NCI-H2196 (cell line): ENCODE measurements around the gene FBXO9.

Experiments
- DNase-seq: peaks from one replicate; lab custom pipeline; 2025; ENCODE audit not compliant: unreplicated experiment; lab: John Stamatoyannopoulos, UW

Gene FBXO9

GRCh38 chr6:53086302-53086701 is 21.1 kb downstream of the FBXO9 start:
- no peak for DNase-seq

GRCh38 chr6:53089948-53090347 is 24.7 kb downstream of the FBXO9 start:
- no peak for DNase-seq

- DNase-seq: no peak
These were observed 25.4 kb downstream of the FBXO9 start for GRCh38 chr6:53090576-53090975.

- no peak for DNase-seq
These were observed 30.1 kb downstream of the FBXO9 start for GRCh38 chr6:53095270-53095669.

- DNase-seq: no peak
These were observed 30.5 kb downstream of the FBXO9 start for GRCh38 chr6:53095716-53096115.

- DNase-seq: no peak
These were observed 35.4 kb downstream of the FBXO9 start for GRCh38 chr6:53100561-53100960.

GRCh38 chr6:53101006-53101405 is 35.8 kb downstream of the FBXO9 start:
- DNase-seq: no peak

GRCh38 chr6:53103993-53104675 is 38.9 kb downstream of the FBXO9 start:
- DNase-seq: peak; percentile 22

GRCh38 chr6:53104916-53105315 is 39.7 kb downstream of the FBXO9 start:
- no peak for DNase-seq

GRCh38 chr6:53107091-53107490 is 41.9 kb downstream of the FBXO9 start:
- DNase-seq: no peak

- no peak for DNase-seq
These were observed 44.4 kb downstream of the FBXO9 start for GRCh38 chr6:53109612-53110011.

GRCh38 chr6:53111865-53112264 is 46.7 kb downstream of the FBXO9 start:
- DNase-seq: no peak

- peak; percentile 60 for DNase-seq
These were observed 47.2 kb downstream of the FBXO9 start for GRCh38 chr6:53112404-53112803.

GRCh38 chr6:53112871-53113270 is 47.7 kb downstream of the FBXO9 start:
- DNase-seq: peak; percentile 8

- DNase-seq: no peak
These were observed 48.5 kb downstream of the FBXO9 start for GRCh38 chr6:53113742-53114141.

GRCh38 chr6:53115113-53115512 is 49.9 kb downstream of the FBXO9 start:
- no peak for DNase-seq

GRCh38 chr6:53115741-53116140 is 50.5 kb downstream of the FBXO9 start:
- DNase-seq: no peak

- no peak for DNase-seq
These were observed 54.1 kb downstream of the FBXO9 start for GRCh38 chr6:53119349-53119748.

- DNase-seq: no peak
These were observed 54.7 kb downstream of the FBXO9 start for GRCh38 chr6:53119772-53120409.

- no peak for DNase-seq
These were observed 59.1 kb downstream of the FBXO9 start for GRCh38 chr6:53124131-53124800.

- no peak for DNase-seq
These were observed 60.1 kb downstream of the FBXO9 start for GRCh38 chr6:53125276-53125675.

- DNase-seq: no peak
These were observed 63.6 kb downstream of the FBXO9 start for GRCh38 chr6:53128842-53129241.
